Cerebellar cortex (tissue), 1 donor: ENCODE data around the gene ZSCAN23.
"Not testable (repeated sequence)": the region's sequence is repeated elsewhere in the genome, so short reads cannot be mapped to it uniquely, and the experiment has no call there.

Source experiments
- DNase-seq: peaks from one replicate; pipeline ENCODE4 v3.0.0-alpha.2; 2015; ENCODE audit warnings: low spot score

ZSCAN23 gene

DNA sequence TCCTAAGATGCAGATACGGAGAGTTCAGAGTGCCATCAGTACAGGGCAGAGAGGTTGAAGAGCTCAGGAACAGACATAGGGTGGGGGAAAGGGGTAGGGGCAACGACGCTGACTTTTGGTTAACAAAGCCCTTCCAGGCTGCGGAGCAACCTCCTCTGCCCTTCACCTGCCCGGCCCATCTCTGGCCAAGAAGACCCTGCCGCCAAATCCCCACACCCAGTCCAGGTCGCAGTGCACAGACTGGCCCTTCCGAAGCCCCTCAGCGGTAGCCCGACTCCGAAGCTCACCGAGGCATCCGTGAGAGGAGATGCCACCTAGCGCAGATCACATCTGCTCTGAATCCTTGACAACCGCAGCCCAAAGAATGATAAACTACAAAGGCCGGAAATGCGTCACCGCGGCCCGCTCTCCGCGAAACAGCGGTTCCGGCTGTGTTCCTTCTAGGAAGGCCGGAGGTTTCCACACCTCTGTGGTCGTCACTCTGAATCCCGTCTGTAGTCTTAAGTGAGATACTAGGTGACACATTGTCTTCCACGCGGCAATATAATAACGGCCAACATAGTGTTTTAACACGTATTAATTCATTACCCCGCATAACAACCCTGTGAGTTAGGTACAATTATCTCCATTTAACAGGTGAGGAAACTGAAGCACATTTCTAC, at the start of gene ZSCAN23:
Gene ZSCAN23, minus strand, starts transcription at position 380 of the 662 bp plus-strand sequence. CDS start 7,225 bp downstream, outside the sequence.
- DNase-seq = peak; percentile 90

DNA sequence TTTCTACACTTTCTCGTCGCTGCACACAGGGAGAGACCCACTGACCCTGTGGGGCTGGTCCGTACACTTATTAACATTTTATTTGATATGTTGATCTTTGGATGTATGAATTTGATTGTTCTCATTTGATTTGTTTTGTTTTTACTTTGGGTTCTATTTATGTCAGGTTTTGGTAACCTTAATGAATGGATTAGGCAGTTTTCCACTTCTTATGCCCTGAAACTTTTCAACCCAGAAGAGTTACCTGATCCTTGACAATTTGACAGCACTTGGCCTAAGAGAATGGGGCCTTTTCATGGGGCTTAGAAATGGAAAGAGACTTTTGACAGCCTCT, 48.7 kb upstream of the ZSCAN23 start:
- no peak for DNase-seq

GRCh38 chr6:28490205-28490890, 47.1 kb upstream of the ZSCAN23 start:
- peak; percentile 11 for DNase-seq

GRCh38 chr6:28489366-28490204, 46.3 kb upstream of the ZSCAN23 start:
- DNase-seq = peak; percentile 81

DNA sequence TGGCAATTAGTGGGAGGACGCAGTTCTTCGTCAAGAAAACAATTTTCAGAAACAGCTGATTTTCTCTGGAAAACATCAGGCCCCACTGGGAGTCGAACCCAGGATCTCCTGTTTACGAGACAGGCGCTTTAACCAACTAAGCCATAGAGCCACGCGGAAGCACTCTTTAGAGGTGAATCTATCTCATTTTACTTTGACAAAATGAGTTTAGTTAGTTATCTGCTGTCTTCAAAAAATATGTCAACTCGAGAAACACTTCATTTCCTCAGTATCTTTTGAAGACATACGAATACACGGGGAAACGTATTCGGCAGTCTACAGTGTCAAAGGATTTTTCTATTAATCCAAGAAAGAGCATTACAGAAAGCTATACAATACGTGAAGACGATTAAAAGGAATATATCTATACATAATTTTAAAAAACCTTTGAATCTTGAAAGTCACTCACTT, 45.6 kb upstream of the ZSCAN23 start:
- peak; percentile 63 for DNase-seq

DNA sequence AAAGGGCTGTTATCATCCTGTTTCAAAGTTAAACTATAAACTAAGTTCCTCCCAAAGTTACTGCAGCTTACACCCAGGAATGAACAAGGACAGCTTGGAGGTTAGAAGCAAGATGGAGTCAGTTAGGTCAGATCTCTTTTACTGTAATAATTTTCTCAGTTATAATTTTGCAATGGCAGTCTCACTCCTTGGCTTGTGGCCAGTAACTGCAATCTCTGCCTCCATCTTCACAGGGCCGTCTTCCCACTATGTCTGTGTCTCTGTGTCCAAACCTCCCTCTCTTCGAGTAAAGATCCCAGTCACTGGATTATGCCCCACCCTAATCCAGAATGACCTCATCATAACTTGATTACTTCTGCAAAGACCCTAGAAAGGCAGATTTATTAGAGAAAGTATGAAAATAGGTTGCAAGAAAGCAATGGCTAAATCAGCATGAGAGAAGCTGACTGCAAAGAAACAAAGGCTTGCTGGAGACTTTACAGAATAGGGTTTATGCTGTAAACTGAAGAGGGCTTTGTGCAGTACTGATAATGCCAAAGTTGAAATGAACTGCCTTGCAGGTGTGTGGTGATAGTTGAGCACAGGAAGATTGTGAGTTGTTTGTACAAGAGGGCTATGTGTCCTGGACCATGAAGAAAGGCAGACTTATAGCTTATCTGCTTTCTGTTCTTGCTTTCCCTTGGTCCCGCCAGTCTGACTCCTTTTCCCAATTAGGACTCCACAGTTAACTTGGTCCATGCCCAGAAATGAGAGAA, 43.9 kb upstream of the ZSCAN23 start:
- DNase-seq = no peak

- DNase-seq = no peak
Observed at GRCh38 chr6:28486533-28486932, 43.2 kb upstream of the ZSCAN23 start.

GRCh38 chr6:28485482-28485881, 42.2 kb upstream of the ZSCAN23 start:
- DNase-seq = no peak

GRCh38 chr6:28480253-28480932, 37.1 kb upstream of the ZSCAN23 start:
- no peak for DNase-seq

- no peak for DNase-seq
Observed at GRCh38 chr6:28478518-28478917, 35.2 kb upstream of the ZSCAN23 start.

DNA sequence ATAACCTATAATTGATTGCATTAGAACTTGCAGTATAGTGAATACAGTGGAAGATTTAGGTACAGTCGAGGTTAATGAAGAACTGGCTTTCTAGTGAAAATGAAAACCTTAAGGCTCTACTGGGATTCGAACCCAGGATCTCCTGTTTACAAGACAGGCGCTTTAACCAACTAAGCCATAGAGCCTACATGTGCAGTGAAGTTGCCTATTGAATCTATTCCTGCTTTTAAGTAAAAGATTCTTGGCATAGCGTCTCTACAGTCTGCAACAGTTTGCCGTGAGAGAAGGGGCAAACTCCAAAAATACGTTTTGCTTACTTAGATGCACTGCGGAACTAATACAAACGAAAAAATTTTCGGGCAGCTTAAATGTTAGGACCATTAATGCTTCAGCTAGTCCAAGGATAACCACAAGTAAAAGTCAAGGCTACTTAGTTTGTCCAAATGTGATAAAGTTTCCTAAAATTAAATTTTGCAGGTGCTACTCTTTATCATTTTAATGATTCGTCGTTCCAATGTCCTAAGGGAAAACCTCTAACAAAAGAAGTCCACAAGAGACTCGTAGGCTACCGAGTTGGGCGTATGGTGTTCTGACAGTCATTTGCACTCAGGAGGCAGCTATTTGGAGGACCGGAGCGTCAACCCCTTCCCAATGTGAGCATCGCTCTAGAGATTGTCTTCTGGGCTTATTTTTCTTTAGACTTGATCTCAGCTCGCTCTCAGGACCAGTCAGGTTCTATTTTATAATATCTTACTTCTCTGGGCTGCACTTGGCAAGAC, 31.3 kb upstream of the ZSCAN23 start:
- peak; percentile 80 for DNase-seq

- not testable (repeated sequence) for DNase-seq
Observed at GRCh38 chr6:28469153-28469745, 26.0 kb upstream of the ZSCAN23 start.

DNA sequence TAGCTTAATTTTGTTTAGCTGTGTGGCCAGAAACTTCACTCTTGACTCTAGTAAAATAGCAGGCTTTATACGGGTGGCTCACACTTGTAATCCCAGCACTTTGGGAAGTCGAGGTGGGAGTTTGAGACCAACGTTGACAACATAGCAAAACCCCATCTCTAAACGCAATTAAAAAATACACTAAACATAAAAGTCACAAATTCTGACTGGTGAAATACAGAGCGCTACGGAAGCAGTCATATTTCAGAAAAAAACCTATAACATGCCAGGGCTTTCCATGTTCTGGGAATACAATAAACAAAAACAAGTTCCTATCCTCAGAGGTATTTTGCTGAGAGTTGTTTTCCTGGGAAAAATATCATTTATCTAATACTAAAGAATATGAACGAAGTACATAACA, 24.8 kb upstream of the ZSCAN23 start:
- no peak for DNase-seq

DNA sequence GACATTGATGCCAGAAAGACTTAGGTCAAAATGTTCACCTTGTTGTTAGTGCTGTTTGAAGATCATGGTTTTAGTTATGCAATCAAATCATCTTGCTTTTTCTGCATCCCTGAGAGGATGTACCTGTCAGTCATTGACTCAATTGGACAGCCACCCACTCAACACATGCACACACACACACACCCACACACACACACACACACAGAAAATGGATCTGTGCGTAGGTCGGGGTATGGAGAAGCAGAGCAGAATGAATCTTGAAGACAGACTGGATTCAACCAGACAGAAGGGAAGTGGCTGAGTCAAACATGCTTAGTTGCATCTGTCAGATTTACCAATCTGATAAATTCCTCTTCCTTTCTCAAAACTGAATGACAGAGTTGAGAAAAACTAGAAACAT, 19.1 kb upstream of the ZSCAN23 start:
- DNase-seq = no peak

GRCh38 chr6:28458568-28458967, 15.3 kb upstream of the ZSCAN23 start:
- DNase-seq = no peak

DNA sequence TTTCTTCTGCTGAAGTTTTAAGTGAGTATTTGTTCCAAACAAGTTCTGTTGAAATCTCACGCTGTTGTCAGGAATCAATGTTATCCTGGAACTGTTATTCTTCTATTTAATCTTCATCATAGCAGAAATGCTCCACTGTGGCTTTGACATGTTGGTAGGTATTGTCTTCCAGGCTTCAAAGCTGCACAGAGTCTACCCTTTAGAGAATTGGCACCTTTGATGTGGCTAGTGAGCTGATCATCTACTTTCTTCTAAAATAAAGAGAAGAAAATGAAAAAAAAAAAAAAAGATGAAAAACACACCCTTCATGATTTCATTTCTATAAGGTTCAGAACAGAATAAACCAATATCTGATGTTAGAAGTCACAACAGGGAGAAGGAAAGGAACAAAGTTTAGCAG, 5.8 kb upstream of the ZSCAN23 start:
- no peak for DNase-seq

GRCh38 chr6:28447512-28447906, 4.2 kb upstream of the ZSCAN23 start:
- DNase-seq = not testable (repeated sequence)

GRCh38 chr6:28446818-28447511, 3.7 kb upstream of the ZSCAN23 start:
- DNase-seq = no peak

GRCh38 chr6:28444759-28445158, 1.5 kb upstream of the ZSCAN23 start:
- DNase-seq = not testable (repeated sequence)

GRCh38 chr6:28442586-28442985, 705 bp downstream of the ZSCAN23 start:
- DNase-seq = no peak
